ENCODE results near the gene UBE2E2. TPM values are rescaled to one million over a fixed set of nuclear protein-coding genes. Genes with fewer than 3 reads are reported as not detected.

The UBE2E2 gene
- total and polyA plus RNA-seq, 2 experiments from 2014 or later, result 140 to 246 TPM

DNA sequence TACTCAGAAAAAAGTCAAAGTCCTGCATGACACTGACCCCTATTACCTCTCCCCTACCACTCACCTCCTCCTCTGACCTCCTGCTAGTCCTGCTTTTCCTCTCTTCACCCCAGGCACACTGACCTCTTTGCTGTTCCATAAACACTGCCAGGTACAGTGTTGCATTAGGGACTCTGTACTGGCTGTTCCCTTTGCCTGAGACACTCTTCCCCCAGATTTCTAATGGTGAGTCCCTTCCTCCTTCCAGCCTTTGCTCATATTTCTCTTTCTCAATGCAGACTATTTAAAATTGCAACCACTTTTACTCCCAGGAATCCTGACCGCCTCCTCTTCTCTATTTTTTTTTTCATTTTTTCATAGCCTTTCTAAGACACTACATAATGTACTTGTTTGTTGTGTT is 36.3 kb upstream of the UBE2E2 start:
- no peak for DNase-seq (ENCODE audit: low read depth in 1 of 2, low spot score in 1 of 2)
- Histone ChIP-seq H3K27me3 (no peaks in the 10 kb centered on the region), H3K27ac (no peak overlapping the region), H3K9me3 (ENCODE audit: low read depth) (no peaks in the 10 kb centered on the region), H3K36me3 (no peaks in the 10 kb centered on the region), H3K4me1 (ENCODE audit: low read depth) (peaks cover 9% of the 10 kb centered on the region), H3K4me3 (no peak overlapping the region)
- no peak for TF ChIP-seq CTCF (IDR thresholded peaks at IDR 0.05; ENCODE audit: low read depth, low read length)

- TF ChIP-seq CTCF (IDR thresholded peaks at IDR 0.05; ENCODE audit: low read depth, low read length), result no peak
- no peak for DNase-seq (ENCODE audit: low read depth in 1 of 2, low spot score in 1 of 2)
- H3K36me3 ChIP-seq, result no peaks in the 10 kb centered on the region
- H3K4me3 ChIP-seq, result no peak overlapping the region
- peaks cover 9% of the 10 kb centered on the region for H3K4me1 ChIP-seq (ENCODE audit: low read depth)
- no peaks in the 10 kb centered on the region for H3K27me3 ChIP-seq
- H3K9me3 ChIP-seq (ENCODE audit: low read depth), result no peaks in the 10 kb centered on the region
- H3K27ac ChIP-seq, result no peak overlapping the region
These were observed 33.6 kb upstream of the UBE2E2 start for GRCh38 chr3:23169551-23169950.

DNA sequence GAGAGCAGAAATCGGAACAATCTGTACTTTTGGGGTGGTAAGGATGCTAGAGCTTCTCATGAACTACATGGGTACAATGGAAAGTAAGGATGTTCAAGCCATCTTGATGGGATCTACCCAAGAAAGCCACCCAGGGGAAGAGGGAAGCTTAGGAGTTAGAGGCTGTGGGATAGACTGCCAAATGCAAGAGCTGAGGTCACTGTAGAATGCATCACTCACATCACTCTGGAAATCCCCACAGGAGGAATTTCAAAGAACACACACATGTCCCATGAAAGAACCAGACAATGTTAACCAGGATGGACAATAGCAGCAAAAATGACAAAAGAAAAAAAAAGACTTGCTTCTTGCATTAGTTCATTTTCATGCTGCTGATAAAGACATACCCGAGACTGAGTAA is 32.8 kb upstream of the UBE2E2 start:
- no peaks in the 10 kb centered on the region for H3K36me3 ChIP-seq
- no peaks in the 10 kb centered on the region for H3K9me3 ChIP-seq (ENCODE audit: low read depth)
- H3K27ac ChIP-seq, result no peak overlapping the region
- H3K27me3 ChIP-seq, result no peaks in the 10 kb centered on the region
- no peak for DNase-seq (ENCODE audit: low read depth in 1 of 2, low spot score in 1 of 2)
- H3K4me1 ChIP-seq (ENCODE audit: low read depth), result peaks cover 13% of the 10 kb centered on the region
- no peak for TF ChIP-seq CTCF (IDR thresholded peaks at IDR 0.05; ENCODE audit: low read depth, low read length)
- H3K4me3 ChIP-seq, result no peak overlapping the region

DNA sequence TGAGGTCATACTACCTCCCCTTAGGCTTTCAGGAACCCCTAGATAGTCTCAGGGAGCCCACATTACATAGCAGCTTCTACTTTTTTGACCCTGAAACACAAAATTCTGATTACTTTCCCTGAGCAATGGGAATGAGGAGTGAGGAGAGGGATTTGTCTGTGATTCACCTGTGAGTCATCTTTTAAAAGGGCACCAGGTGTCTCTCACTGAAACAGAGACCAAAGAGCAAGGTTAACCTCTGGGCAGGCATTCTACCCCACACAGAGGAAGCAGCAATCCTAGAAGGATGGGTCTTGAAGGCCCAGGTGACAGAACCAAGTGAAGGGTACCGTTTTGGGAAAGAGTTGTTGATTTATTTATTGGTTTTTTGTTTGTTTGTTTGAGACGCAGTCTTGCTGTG is 31.1 kb upstream of the UBE2E2 start:
- no peak for DNase-seq (ENCODE audit: low read depth in 1 of 2, low spot score in 1 of 2)
- Histone ChIP-seq H3K27me3 (no peaks in the 10 kb centered on the region), H3K4me1 (ENCODE audit: low read depth) (peaks cover 5% of the 10 kb centered on the region), H3K4me3 (no peak overlapping the region), H3K27ac (no peak overlapping the region), H3K36me3 (no peaks in the 10 kb centered on the region), H3K9me3 (ENCODE audit: low read depth) (no peaks in the 10 kb centered on the region)
- no peak for TF ChIP-seq CTCF (IDR thresholded peaks at IDR 0.05; ENCODE audit: low read depth, low read length)

DNA sequence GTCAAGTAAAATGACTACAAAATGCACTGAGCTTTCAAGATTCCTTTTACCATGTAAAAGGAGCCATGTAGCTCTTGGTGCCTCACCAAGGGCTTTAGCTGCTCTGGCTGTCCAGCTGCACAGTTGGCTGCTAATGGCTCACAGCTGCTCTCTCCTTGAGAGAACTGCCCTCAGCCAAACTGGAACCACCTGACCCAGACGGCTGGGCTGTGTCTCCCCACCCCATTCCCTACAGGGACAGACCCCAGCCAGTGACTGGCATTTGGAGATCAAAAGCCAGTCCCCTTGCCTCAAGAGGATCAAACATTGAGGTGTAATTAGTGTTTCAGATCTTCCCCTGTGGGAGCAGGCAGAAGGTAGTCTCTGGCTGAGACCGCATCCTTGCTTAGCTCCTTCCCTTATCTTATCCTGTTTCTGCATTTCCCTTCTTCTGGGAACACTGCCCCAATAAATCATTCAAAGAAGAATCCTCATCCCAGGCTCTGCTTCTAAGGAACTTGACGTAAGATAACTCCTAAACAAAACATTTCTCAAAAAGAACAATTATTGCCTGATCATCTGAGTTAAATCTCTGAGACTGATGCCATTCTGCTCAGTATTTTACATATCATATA is 28.6 kb upstream of the UBE2E2 start:
- TF ChIP-seq CTCF (IDR thresholded peaks at IDR 0.05; ENCODE audit: low read depth, low read length), result no peak
- Histone ChIP-seq H3K27ac (no peak overlapping the region), H3K4me1 (ENCODE audit: low read depth) (peaks cover 5% of the 10 kb centered on the region), H3K4me3 (no peak overlapping the region), H3K9me3 (ENCODE audit: low read depth) (no peaks in the 10 kb centered on the region), H3K27me3 (no peaks in the 10 kb centered on the region), H3K36me3 (no peaks in the 10 kb centered on the region)
- DNase-seq (ENCODE audit: low read depth in 1 of 2, low spot score in 1 of 2), result peak; percentile 31 to 54
